Loucy (cell line): ENCODE results near the gene FAM13C.

ENCODE experiments used
- CTCF ChIP-seq: fragments of 200-600 bp; sonication (generic); conservative IDR thresholded peaks from 2 replicates; pipeline ENCODE4 v1.5.1; 2014; ENCODE audit warnings: mild to moderate bottlenecking, antibody characterized with exemption, low read length
- EZH2phosphoT487 ChIP-seq: fragments of 200-600 bp; IDR thresholded peaks from 2 replicates; pipeline ENCODE4 v1.6.1; 2018; ENCODE audit warnings: antibody characterized with exemption, mild to moderate bottlenecking, moderate library complexity, borderline replicate concordance

GRCh38 chr10:59395984-59396383 is 33.6 kb upstream of the FAM13C start:
- TF ChIP-seq CTCF, result no peak
- TF ChIP-seq EZH2phosphoT487, result no peak
